GM23248 (cell line): ENCODE results near the gene TRRAP. TPM values are rescaled to one million over a fixed set of nuclear protein-coding genes. Genes with fewer than 3 reads are reported as not detected.
"Not testable (repeated sequence)": the region's sequence is repeated elsewhere in the genome, so short reads cannot be mapped to it uniquely, and the experiment has no call there.

Experiments
- DNase-seq: peaks from one replicate; pipeline ENCODE4 v3.0.0-alpha.2; 2015
- H2AFZ ChIP-seq: fragments of 200-600 bp; sonication (generic); 2 replicates; pipeline ENCODE4 v1.6.1; 2016; ENCODE audit warnings: antibody characterized with exemption
- H3F3A ChIP-seq: fragments of 200-600 bp; sonication (generic); 2 replicates; pipeline ENCODE4 v1.6.1; 2016; ENCODE audit warnings: mild to moderate bottlenecking, antibody characterized with exemption, mixed run types; ENCODE audit not compliant: insufficient read depth
- H3K27ac ChIP-seq: fragments of 200-600 bp; sonication (generic); 2 replicates; pipeline ENCODE4 v1.5.1; 2016; ENCODE audit warnings: mild to moderate bottlenecking
- H3K27me3 ChIP-seq: fragments of 200-600 bp; sonication (generic); replicated peaks from 2 replicates; pipeline ENCODE4 v1.6.1; 2016; ENCODE audit warnings: mild to moderate bottlenecking; ENCODE audit not compliant: insufficient read depth
- H3K36me3 ChIP-seq: fragments of 200-600 bp; sonication (generic); 2 replicates; pipeline ENCODE4 v1.6.1; 2016; ENCODE audit warnings: low read depth, mild to moderate bottlenecking
- H3K4me1 ChIP-seq: fragments of 200-600 bp; sonication (generic); 2 replicates; pipeline ENCODE4 v1.6.1; 2016; ENCODE audit warnings: mild to moderate bottlenecking; ENCODE audit not compliant: insufficient read depth
- H3K4me2 ChIP-seq: fragments of 200-600 bp; sonication (generic); one replicate; pipeline ENCODE4 v1.6.1; 2016; ENCODE audit warnings: mild to moderate bottlenecking; ENCODE audit not compliant: unreplicated experiment
- H3K4me3 ChIP-seq: fragments of 200-600 bp; sonication (generic); 2 replicates; pipeline ENCODE4 v1.5.1; 2016; ENCODE audit warnings: mild to moderate bottlenecking
- H3K79me2 ChIP-seq: fragments of 200-600 bp; sonication (generic); 2 replicates; pipeline ENCODE4 v1.6.1; 2016; ENCODE audit warnings: mild to moderate bottlenecking; ENCODE audit not compliant: insufficient read depth
- H3K9ac ChIP-seq: fragments of 200-600 bp; sonication (generic); 2 replicates; pipeline ENCODE4 v1.6.1; 2016; ENCODE audit warnings: mild to moderate bottlenecking
- H3K9me2 ChIP-seq: fragments of 200-600 bp; sonication (generic); 2 replicates; pipeline ENCODE4 v1.6.1; 2016; ENCODE audit warnings: mixed run types, mild to moderate bottlenecking, moderate library complexity; ENCODE audit not compliant: insufficient read depth
- H3K9me3 ChIP-seq: fragments of 200-600 bp; sonication (generic); one replicate; pipeline ENCODE4 v1.6.1; 2017; ENCODE audit warnings: low read depth
- H4K20me1 ChIP-seq: fragments of 200-600 bp; sonication (generic); 2 replicates; pipeline ENCODE4 v1.6.0; 2016; ENCODE audit not compliant: insufficient read depth
- EZH2 ChIP-seq: fragments of 200-600 bp; sonication (generic); IDR thresholded peaks from 2 replicates; pipeline ENCODE4 v1.6.1; 2018; ENCODE audit warnings: antibody characterized with exemption, mild to moderate bottlenecking; ENCODE audit not compliant: insufficient read depth, poor library complexity, severe bottlenecking
- EZH2phosphoT487 ChIP-seq: fragments of 200-600 bp; sonication (generic); IDR thresholded peaks from 2 replicates; pipeline ENCODE4 v1.6.1; 2018; ENCODE audit warnings: antibody characterized with exemption, moderate library complexity, mild to moderate bottlenecking, low read depth; ENCODE audit not compliant: insufficient read depth
- WGBS, 2 experiments: methylation state at CpG; one replicate each; pipeline ENCODE4 v1.1.6; 2015 to 2017; ENCODE audit warnings: low lambda C conversion rate in 2 of 2, low coverage in 1 of 2; ENCODE audit errors: missing lambda C conversion rate in 2 of 2; 5-methylcytosine and 5-hydroxymethylcytosine counted together
- in situ Hi-C: fragments of 300-500 bp; cut with MboI; formaldehyde crosslinking; loops from 2 replicates; pipeline ENCODE4 v1.15.0; 2020
- polyA plus RNA-seq: library from polyadenylated mRNA; unstranded; fragments of >200 nt; fragmentation: Nextera tagmentation; extraction: Ambion mirVana; gene quantifications from 2 replicates; pipeline ENCODE4 v1.2.1, GENCODE V29; 2016
- total RNA-seq: library from RNA; depleted of rRNA; stranded (reverse); fragments of >200 nt; shearing (Covaris generic); gene quantifications from 2 replicates; pipeline ENCODE4 v1.2.3, GENCODE V29; 2014

Gene TRRAP
- total and polyA plus RNA-seq, 2 experiments from 2014 or later: 4.8 to 11.3 TPM

DNA sequence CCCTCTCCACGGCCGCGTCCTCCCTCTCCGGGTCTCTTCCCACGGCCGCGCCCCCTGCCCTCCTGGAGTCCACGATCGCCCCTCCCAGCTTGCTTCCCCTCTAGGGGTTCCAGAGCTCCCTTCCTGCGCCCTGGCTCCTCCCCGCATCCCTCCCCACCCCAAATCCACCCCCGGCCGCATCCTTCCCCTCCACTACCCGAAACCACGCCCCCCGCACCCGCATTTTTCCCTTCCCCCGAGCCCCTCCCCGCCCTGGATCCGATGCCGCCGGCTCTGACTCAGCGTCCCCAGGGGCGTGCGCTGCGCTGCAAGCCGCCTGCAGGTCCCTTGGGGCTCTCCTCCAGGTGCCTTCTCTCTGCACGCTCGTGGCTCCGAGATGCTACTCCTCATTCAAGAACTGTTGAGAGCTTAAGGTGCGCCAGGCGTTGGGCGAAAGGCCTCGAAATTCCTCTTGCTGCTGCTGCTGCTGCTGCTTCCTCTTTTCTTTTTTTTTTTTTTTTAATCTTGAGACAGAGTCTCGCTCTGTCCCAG is 8.1 kb upstream of the TRRAP start:
- H3K9me2 ChIP-seq: no peaks in the 10 kb centered on the region
- no peaks in the 10 kb centered on the region; the same call in 1 of the 2 replicates for H3K4me1 ChIP-seq
- WGBS, 2 experiments: 2% methylated on average over 17 to 35 of the region's 35 CpGs
- no peak overlapping the region for H3K27ac ChIP-seq
- H3K4me3 ChIP-seq: peak overlapping the region; percentile 56
- TF ChIP-seq EZH2 (peak; percentile 12), EZH2phosphoT487 (no peak)
- in situ Hi-C loops: no loop called here
- no peak overlapping the region for H3K9ac ChIP-seq
- peaks cover 5% of the 10 kb centered on the region; the same call in 1 of the 2 replicates for H3F3A ChIP-seq
- H3K79me2 ChIP-seq: no peaks in the 10 kb centered on the region
- peak overlapping the region; percentile 55 for H3K4me2 ChIP-seq
- H3K36me3 ChIP-seq: no peaks in the 10 kb centered on the region
- H3K9me3 ChIP-seq: no peaks in the 10 kb centered on the region
- H4K20me1 ChIP-seq: no peaks in the 10 kb centered on the region
- peaks cover 6% of the 10 kb centered on the region; the same call in 1 of the 2 replicates for H3K27me3 ChIP-seq
- peak overlapping the region; percentile 56; the same call in 1 of the 2 replicates for H2AFZ ChIP-seq
- DNase-seq: peak; percentile 77

DNA sequence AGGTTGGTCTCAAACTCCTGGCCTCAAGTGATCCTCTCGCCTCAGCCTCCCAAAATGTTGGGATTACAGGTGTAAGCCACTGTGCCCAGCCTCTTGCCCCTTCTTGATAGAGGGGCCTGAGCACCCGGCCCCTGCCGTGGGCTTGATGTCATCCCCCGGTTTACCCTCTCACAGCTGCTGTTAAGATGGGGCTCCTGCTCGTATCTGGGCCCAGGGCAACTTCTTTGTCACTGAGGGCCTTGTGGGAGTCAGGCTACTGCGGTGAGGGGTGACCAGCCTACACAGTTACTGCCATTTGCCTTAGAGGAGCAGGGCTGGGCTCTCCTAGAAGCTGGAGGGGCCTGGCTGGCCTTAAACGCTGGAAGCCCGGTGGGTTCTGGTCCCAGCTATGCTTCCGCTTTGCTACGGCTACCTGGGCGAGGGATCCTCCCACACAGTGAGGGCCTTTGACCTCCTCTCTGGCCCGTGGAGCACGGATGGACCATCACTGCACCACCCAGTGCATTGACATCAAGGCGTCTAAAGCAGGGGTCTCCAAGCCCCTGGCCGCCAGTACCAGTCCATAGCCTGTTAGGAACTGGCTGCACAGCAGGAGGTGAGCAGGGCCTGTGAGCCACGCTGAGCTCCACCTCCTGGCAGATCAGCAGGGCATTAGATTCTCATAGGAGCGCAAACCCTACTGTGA is 7.4 kb upstream of the TRRAP start:
- no peaks in the 10 kb centered on the region for H3K4me1 ChIP-seq
- peaks cover 6% of the 10 kb centered on the region; the same call in 1 of the 2 replicates for H3K27me3 ChIP-seq
- TF ChIP-seq EZH2phosphoT487 (no peak), EZH2 (no peak)
- WGBS, 2 experiments: 66 to 73% methylated on average over 17 of the region's 17 CpGs
- peak overlapping the region; percentile 56 for H3K4me3 ChIP-seq
- H2AFZ ChIP-seq: no peak overlapping the region
- in situ Hi-C loops: no loop called here
- no peaks in the 10 kb centered on the region for H3K36me3 ChIP-seq
- no peaks in the 10 kb centered on the region for H3K79me2 ChIP-seq
- H3K9me2 ChIP-seq: no peaks in the 10 kb centered on the region
- H3K9ac ChIP-seq: no peak overlapping the region
- H4K20me1 ChIP-seq: no peaks in the 10 kb centered on the region
- no peaks in the 10 kb centered on the region for H3K9me3 ChIP-seq
- no peak overlapping the region for H3K27ac ChIP-seq
- DNase-seq: no peak
- H3K4me2 ChIP-seq: peak overlapping the region; percentile 55
- H3F3A ChIP-seq: peaks cover 5% of the 10 kb centered on the region; the same call in 1 of the 2 replicates

DNA sequence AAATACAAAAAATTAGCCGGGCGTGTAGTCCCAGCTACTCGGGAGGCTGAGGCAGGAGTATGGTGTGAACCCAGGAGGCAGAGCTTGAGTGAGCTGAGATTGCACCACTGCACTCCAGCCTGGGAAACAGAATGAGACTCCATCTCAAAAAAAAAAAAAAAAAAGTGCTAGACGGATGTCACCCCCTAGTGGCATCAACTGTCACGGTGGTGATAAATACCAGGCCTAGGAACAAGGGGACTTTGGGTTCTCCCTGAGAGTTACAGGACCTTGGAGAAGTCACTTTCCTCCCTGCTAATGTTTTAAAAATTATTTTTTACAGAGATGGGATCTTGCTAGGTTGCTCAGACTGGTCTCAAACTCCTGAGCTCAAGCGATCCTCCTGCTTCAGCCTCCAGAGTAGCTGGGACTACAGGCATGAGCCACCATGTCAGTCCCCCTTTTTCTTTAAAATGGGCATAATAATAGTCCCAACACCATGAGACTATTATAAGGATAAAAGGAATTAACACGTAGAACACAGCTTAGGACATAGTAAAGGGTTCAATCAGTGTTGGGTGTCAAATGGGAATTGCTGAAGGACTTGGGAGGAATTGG is 5.9 kb upstream of the TRRAP start:
- H3K27ac ChIP-seq: no peak overlapping the region
- no peaks in the 10 kb centered on the region for H4K20me1 ChIP-seq
- peaks cover 5% of the 10 kb centered on the region; the same call in 1 of the 2 replicates for H3F3A ChIP-seq
- H3K9me2 ChIP-seq: no peaks in the 10 kb centered on the region
- H3K79me2 ChIP-seq: no peaks in the 10 kb centered on the region
- H3K9ac ChIP-seq: no peak overlapping the region
- H2AFZ ChIP-seq: no peak overlapping the region
- no peaks in the 10 kb centered on the region for H3K4me1 ChIP-seq
- 58 to 62% methylated on average over 7 of the region's 7 CpGs for WGBS, 2 experiments
- H3K36me3 ChIP-seq: no peaks in the 10 kb centered on the region
- H3K4me2 ChIP-seq: no peak overlapping the region
- peak; percentile 33 for DNase-seq
- TF ChIP-seq EZH2: no peak
- H3K9me3 ChIP-seq: no peaks in the 10 kb centered on the region
- H3K27me3 ChIP-seq: peaks cover 6% of the 10 kb centered on the region; the same call in 1 of the 2 replicates
- no peak overlapping the region for H3K4me3 ChIP-seq
- in situ Hi-C loops: no loop called here

DNA sequence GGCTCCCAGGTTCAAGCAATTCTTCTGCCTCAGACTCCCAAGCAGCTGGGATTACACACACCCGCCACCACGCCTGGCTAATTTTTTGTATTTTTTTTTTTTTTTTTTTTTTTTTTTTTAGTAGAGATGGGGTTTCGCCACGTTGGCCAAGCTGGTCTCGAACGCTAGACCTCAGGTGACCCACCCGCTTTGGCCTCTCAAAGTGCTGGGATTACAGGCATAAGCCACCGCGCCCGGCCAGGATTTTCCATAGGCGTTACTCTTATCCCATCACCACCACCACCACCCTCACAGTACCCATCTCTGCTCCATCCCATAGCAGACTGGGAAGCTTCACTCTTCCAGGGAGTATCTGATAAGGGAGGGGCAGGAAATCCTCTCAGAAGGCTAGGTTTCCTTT is 4.7 kb upstream of the TRRAP start:
- H3K9me2 ChIP-seq, H3K4me3 ChIP-seq, H3K4me1 ChIP-seq, H3K9ac ChIP-seq, DNase-seq, H3K4me2 ChIP-seq, H2AFZ ChIP-seq, H4K20me1 ChIP-seq, H3K27me3 ChIP-seq, H3K27ac ChIP-seq, in situ Hi-C loops, H3K36me3 ChIP-seq, H3K79me2 ChIP-seq, H3K9me3 ChIP-seq, H3F3A ChIP-seq: not testable (repeated sequence)
- WGBS, 2 experiments: 86 to 89% methylated on average over 11 of the region's 11 CpGs
